Measurements from ENCODE around the gene VEGFB.

DNA sequence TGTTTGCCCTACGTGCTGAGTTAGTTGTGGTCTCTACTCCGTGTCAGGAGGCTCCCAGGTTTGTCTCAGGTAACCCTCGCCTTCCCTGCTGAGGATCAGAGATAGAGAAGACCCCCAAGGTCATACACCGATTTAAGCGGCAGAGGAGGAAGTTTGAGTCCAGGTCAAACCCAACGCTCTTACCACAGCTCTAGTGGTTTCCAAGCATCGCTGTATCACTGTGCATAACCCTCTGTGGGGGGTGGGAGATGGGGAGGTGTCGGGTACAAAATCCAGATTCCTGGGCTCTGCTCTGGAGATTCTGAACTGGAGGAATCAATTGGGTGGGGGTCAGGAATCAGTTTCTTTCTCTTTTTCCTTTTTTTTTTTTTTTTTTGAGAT is 3.4 kb upstream of the VEGFB start:
- TF ChIP-seq, protein P1, sequence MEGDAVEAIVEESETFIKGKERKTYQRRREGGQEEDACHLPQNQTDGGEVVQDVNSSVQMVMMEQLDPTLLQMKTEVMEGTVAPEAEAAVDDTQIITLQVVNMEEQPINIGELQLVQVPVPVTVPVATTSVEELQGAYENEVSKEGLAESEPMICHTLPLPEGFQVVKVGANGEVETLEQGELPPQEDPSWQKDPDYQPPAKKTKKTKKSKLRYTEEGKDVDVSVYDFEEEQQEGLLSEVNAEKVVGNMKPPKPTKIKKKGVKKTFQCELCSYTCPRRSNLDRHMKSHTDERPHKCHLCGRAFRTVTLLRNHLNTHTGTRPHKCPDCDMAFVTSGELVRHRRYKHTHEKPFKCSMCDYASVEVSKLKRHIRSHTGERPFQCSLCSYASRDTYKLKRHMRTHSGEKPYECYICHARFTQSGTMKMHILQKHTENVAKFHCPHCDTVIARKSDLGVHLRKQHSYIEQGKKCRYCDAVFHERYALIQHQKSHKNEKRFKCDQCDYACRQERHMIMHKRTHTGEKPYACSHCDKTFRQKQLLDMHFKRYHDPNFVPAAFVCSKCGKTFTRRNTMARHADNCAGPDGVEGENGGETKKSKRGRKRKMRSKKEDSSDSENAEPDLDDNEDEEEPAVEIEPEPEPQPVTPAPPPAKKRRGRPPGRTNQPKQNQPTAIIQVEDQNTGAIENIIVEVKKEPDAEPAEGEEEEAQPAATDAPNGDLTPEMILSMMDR (IDR thresholded peaks at IDR 0.05): no peak
- TF ChIP-seq POLR2A (IDR thresholded peaks at IDR 0.05; ENCODE audit: low read depth): no peak
